Type B pancreatic cell (in vitro differentiated cells): ENCODE results near the gene MT1A. TPM values are rescaled to one million over a fixed set of nuclear protein-coding genes. Genes with fewer than 3 reads are reported as not detected.

Experiments
- DNase-seq: peaks from one replicate; pipeline ENCODE4 v3.0.0; 2021; ENCODE audit warnings: mixed read lengths; ENCODE audit not compliant: unreplicated experiment; ENCODE audit errors: extremely low spot score
- H3K27ac Mint-ChIP-seq: 2 replicates; pipeline ENCODE4 v1.8.0; 2021; ENCODE audit warnings: mild to moderate bottlenecking, mixed read lengths
- H3K27me3 Mint-ChIP-seq: 2 replicates; pipeline ENCODE4 v1.8.0; 2021; ENCODE audit warnings: mixed read lengths
- H3K36me3 Mint-ChIP-seq: 2 replicates; pipeline ENCODE4 v1.8.0; 2021; ENCODE audit warnings: mixed read lengths
- H3K4me1 Mint-ChIP-seq: one replicate; pipeline ENCODE4 v1.8.0; 2021; ENCODE audit warnings: mixed read lengths; ENCODE audit not compliant: unreplicated experiment
- H3K4me3 Mint-ChIP-seq: 2 replicates; pipeline ENCODE4 v1.8.0; 2021; ENCODE audit warnings: mild to moderate bottlenecking, mixed read lengths
- H3K9me3 Mint-ChIP-seq: 2 replicates; pipeline ENCODE4 v1.8.0; 2021; ENCODE audit warnings: mixed read lengths
- CTCF ChIP-seq: fragments of 200-600 bp; sonication (generic); conservative IDR thresholded peaks from 2 replicates; pipeline ENCODE4 v1.5.0; 2021; ENCODE audit warnings: antibody characterized with exemption, mild to moderate bottlenecking
- total RNA-seq: library from RNA; stranded (reverse); gene quantifications from 2 replicates; pipeline ENCODE4 v1.2.1, GENCODE V29; 2021; ENCODE audit warnings: low replicate concordance

The MT1A gene
- total RNA-seq, 1 donor from 2014 or later: not detected

GRCh38 chr16:56683424-56684172 is 45.1 kb downstream of the MT1A start:
- Mint-ChIP-seq H3K4me3 (peak overlapping the region; percentile 90), H3K4me1 (peaks cover 4% of the 10 kb centered on the region), H3K9me3 (peaks cover 9% of the 10 kb centered on the region), H3K27ac (no peak overlapping the region), H3K36me3 (peaks cover 10% of the 10 kb centered on the region), H3K27me3 (peaks cover 50% of the 10 kb centered on the region)
- TF ChIP-seq CTCF: no peak
- DNase-seq: no peak

- H3K9me3 Mint-ChIP-seq: peaks cover 9% of the 10 kb centered on the region
- H3K27me3 Mint-ChIP-seq: peaks cover 48% of the 10 kb centered on the region
- peaks cover 10% of the 10 kb centered on the region for H3K36me3 Mint-ChIP-seq
- no peak for DNase-seq
- H3K4me1 Mint-ChIP-seq: peaks cover 4% of the 10 kb centered on the region
- H3K4me3 Mint-ChIP-seq: peak overlapping the region; percentile 90
- no peak overlapping the region for H3K27ac Mint-ChIP-seq
- TF ChIP-seq CTCF: no peak
These were observed 45.9 kb downstream of the MT1A start for GRCh38 chr16:56684256-56684925.

GRCh38 chr16:56684926-56685590 is 46.6 kb downstream of the MT1A start:
- Mint-ChIP-seq H3K36me3 (peaks cover 10% of the 10 kb centered on the region), H3K4me1 (peaks cover 4% of the 10 kb centered on the region), H3K27ac (no peak overlapping the region), H3K9me3 (peaks cover 9% of the 10 kb centered on the region), H3K4me3 (no peak overlapping the region), H3K27me3 (peaks cover 42% of the 10 kb centered on the region)
- no peak for DNase-seq
- no peak for TF ChIP-seq CTCF

GRCh38 chr16:56686758-56687157 is 48.3 kb downstream of the MT1A start:
- Mint-ChIP-seq H3K36me3 (peaks cover 10% of the 10 kb centered on the region), H3K27ac (no peak overlapping the region), H3K4me3 (no peak overlapping the region), H3K27me3 (peaks cover 37% of the 10 kb centered on the region), H3K9me3 (peaks cover 15% of the 10 kb centered on the region), H3K4me1 (peaks cover 4% of the 10 kb centered on the region)
- TF ChIP-seq CTCF: no peak
- no peak for DNase-seq

DNA sequence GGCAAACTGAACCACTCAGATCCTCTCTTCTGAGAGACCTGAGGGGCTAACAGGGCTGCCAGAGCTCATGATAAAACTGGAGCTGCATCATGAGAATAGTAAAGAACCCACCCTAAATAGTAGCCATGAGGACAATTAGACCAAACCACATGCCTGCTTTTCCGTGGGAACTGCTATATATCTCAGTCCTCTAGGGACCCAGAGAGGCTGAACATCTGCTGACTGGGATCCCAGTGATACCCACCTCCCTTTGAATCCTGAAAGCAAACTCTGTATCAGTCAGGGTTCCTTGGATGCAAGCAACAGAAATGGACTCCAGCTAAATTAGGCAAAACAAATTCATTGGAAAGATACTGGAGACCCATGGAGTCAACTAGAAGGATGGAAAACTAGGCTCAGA is 50.3 kb downstream of the MT1A start:
- Mint-ChIP-seq H3K9me3 (peaks cover 18% of the 10 kb centered on the region), H3K27ac (no peak overlapping the region), H3K4me1 (peaks cover 5% of the 10 kb centered on the region), H3K27me3 (peaks cover 33% of the 10 kb centered on the region), H3K36me3 (peaks cover 10% of the 10 kb centered on the region), H3K4me3 (no peak overlapping the region)
- no peak for DNase-seq
- no peak for TF ChIP-seq CTCF
